GM12892 (cell line): ENCODE measurements around the gene SCAPER.

ENCODE experiments used
- POLR2A ChIP-seq: IDR thresholded peaks from 2 replicates; pipeline ENCODE4 v1.6.1; 2011; ENCODE audit warnings: low read depth, low read length, control low read depth
- POLR2AphosphoS5 ChIP-seq: IDR thresholded peaks from 2 replicates; pipeline ENCODE4 v1.6.1; 2011; ENCODE audit warnings: low read depth, low read length, control low read depth
- TAF1 ChIP-seq: IDR thresholded peaks from 2 replicates; pipeline ENCODE4 v1.6.1; 2011; ENCODE audit warnings: low read depth, mild to moderate bottlenecking, control low read depth, low read length, borderline replicate concordance

- TF ChIP-seq POLR2AphosphoS5 (no peak), POLR2A (no peak), TAF1 (no peak)
These were observed 7.0 kb downstream of the SCAPER start for GRCh38 chr15:76898102-76898501.
